GM21390 (cell line): ENCODE measurements around the gene CNPY4.
A peak's percentile ranks its signal among the peaks of the same experiment; 100 is the strongest.

Source experiments
- ATAC-seq: cut with Tn5 transposase; IDR thresholded peaks from one replicate; pipeline ENCODE4 v1.9.1; 2021; ENCODE audit not compliant: unreplicated experiment

CNPY4 gene, protein sequence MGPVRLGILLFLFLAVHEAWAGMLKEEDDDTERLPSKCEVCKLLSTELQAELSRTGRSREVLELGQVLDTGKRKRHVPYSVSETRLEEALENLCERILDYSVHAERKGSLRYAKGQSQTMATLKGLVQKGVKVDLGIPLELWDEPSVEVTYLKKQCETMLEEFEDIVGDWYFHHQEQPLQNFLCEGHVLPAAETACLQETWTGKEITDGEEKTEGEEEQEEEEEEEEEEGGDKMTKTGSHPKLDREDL

GRCh38 chr7:100119072-100119969 is at the start of gene CNPY4, which contains the start of gene TAF6:
Gene CNPY4, plus strand, starts transcription at chr7:100119634. Its CDS starts 111 bp downstream, at chr7:100119745.
Gene TAF6, minus strand, starts transcription at chr7:100119358. Its CDS starts 5,149 bp downstream, at chr7:100114209.
- ATAC-seq = peak; percentile 64

- ATAC-seq = no peak
Measured at GRCh38 chr7:100069991-100070390, 49.4 kb upstream of the CNPY4 start.

GRCh38 chr7:100071018-100071723 is 48.3 kb upstream of the CNPY4 start:
- no peak for ATAC-seq

GRCh38 chr7:100072462-100072861 is 47.0 kb upstream of the CNPY4 start:
- ATAC-seq = no peak

- no peak for ATAC-seq
Measured at GRCh38 chr7:100074841-100075240, 44.6 kb upstream of the CNPY4 start.

DNA sequence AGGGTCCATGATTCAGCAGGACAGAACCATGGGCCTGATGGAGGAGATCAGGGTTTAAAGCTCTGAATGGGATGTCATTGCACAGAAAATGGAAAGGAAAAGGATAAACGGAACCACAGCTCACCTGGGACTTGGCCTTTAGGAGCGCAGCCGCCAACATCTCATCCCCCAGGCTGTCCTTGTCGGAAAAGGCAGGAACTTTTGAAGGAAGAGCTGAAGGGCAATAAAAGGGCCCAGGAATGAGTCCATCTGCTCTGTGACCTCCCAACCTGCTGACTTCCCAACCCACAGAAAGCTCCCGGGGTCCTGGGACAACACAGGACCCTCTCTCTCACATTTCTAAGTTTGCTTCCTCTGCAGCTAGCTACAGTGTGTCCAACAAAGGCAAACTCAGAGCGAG is 44.0 kb upstream of the CNPY4 start:
- ATAC-seq = no peak

DNA sequence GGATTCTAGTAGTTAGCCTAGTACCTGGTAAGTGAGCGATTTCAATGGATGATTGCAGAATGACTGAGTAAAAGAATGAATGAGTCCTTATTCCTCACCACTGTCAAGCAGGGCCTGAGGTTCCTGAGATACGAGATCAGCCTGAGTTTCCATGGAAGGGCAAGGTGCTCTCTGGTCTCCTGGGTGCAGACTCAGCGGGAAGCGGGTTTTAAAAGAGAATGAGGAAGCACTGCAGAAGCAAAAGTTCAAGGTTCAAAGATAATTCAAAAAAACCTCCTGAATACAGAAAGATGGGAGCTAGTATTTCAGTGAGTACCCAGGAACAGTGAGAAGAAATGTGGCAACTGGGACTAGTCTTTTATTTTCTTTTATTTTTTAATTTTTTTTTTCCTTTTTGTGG is 42.2 kb upstream of the CNPY4 start:
- no peak for ATAC-seq

- no peak for ATAC-seq
Measured at GRCh38 chr7:100079024-100079560, 40.3 kb upstream of the CNPY4 start.

DNA sequence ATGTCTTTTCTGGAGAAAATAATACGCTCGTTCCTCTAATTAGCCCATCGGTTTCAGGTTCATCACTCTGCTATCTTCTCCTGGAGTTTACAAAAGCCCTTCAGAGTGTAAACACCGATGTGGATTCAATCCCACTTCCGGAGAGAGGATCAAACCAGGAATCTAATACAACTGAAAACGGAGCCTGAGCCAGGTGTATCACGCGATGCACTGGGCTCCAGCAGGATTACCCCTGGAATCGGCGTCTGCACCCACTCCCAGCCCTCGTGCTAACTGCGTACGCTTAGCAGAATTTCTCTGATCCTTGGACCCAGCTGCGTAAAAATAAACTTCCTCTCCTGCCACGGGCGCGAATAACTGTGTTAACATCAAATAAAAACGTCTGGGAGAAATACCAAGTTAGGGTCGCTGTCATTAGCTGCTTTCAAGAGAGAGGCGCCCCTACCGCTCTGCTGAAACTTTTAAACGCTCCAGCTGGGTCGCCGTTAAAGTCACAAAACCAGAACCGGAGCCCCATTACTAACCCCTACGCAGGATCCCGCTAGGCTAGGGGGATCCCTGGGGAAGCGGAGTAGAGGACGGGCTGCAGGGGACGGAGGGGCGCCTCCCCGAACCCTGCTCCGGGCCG is 38.4 kb upstream of the CNPY4 start:
- ATAC-seq = peak; percentile 25

DNA sequence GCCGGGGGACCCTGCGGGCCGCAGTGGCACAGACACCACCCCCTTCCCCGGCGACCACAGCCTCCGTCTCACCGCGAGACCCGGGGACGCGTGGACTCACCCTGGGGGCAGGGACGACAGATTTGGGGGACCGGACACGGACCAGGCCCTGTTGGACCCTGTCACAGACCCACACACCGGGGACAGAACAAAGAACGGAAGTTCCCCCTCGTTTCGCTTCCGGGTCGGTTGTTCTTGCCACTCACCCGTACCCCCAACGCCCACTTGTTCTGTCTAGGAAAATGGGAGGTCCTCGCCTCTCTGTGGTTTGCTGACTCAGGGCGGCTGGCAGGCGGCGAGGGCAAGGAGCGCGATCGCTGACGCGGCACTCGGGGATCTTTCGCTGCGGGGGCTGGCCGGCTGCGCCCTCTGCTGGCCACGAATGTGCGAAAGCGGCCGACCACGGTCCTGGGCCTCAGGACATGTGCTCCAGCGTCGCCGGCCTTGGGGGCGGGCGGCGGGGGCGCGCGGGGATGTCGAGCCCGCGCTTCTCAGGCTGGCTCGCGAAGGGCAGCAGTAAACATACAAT is 37.8 kb upstream of the CNPY4 start, which contains the start of gene ZNF3:
Gene ZNF3 (minus strand): TSS at position 189 of the 568 bp plus-strand sequence. CDS start 4,366 bp downstream, outside the sequence.
- peak; percentile 70 for ATAC-seq

DNA sequence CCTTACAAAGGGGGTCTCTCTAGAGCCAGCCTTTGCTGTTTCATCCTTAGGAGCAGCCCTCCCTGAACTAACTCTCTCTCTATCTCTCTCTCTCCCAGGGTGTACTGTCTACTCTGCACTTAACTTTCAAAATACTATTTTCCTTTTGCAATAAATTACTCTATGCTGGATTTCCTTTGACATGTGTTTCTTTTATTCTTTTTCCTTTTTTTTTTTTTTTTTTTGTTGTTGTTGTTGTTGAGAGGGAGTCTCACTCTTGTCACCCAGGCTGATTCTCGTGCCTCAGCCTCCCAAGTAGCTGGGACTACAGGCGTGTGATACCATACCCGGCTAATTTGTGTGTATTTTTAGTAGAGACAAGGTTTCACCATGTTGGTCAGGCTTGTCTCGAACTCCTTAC is 36.5 kb upstream of the CNPY4 start:
- no peak for ATAC-seq

- ATAC-seq = no peak
Measured at GRCh38 chr7:100085515-100085914, 33.9 kb upstream of the CNPY4 start.

- ATAC-seq = no peak
Measured at GRCh38 chr7:100087055-100087750, 32.2 kb upstream of the CNPY4 start.

GRCh38 chr7:100088095-100088620 is 31.3 kb upstream of the CNPY4 start:
- no peak for ATAC-seq

DNA sequence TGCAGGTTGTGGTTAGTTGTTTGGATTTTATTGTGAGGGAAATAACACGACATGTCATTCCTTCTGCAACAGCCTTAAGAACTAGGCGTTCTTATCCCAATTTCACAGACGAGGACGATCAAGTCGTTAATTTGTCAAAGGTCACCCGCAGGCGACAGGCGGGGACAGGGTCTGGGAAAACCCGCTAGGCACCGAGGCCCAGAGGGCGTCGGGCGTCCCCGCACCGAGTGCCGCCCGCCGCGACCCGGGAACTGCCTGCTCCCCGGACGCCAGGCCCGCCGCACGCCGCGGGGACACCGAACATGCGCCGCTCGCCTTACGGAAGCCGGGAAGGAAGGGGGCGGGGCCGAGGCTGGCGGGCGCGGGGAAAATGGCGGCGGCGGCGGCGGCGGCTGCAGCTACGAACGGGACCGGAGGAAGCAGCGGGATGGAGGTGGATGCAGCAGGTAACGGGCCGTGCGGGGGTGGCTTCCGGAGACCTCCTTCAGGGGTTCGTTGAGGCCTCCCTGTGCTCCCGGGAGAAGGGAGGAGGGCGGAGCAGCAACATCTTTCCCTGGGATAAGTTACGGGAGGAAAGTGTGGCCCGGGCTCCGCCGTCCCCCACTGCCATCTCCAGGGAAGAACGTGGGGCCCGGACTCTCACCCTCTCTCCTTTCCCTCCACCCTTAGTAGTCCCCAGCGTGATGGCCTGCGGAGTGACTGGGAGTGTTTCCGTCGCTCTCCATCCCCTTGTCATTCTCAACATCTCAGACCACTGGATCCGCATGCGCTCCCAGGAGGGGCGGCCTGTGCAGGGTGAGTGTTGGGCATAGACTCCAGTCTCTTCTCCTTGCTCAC is 30.6 kb upstream of the CNPY4 start, which contains the start of gene COPS6:
Gene COPS6 (plus strand): TSS at position 349 of the 837 bp plus-strand sequence. CDS start 22 bp downstream, at position 371.
- ATAC-seq = no peak

DNA sequence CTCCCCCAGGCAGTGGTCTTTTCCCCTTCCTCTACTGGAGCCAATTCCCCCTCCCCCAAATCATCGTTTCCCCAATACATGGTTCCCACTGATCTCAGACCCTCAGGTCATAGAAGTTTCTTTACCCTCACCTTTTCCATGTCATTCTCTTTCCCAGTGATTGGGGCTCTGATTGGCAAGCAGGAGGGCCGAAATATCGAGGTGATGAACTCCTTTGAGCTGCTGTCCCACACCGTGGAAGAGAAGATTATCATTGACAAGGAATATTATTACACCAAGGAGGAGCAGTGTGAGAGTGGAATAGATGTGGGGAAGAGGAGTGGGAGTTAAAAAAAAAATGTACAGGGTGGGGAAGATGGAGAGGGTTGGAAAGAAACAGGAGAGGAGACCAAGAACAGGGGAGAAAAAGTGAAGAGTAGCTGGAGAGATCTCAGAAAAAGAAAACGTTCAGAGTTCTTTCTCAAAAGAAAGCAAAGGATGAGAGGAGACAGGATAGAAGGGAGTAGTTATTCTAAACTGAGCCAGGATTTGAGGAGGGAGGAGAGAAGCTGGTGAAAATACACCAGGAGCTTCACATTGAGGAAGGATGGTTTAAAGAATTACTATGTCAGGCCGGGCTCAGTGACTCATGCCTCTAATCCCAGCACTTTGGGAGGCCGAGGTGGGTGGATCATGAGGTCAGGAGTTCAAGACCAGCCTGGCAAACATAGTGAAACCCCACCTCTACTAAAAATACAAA is 29.8 kb upstream of the CNPY4 start:
- no peak for ATAC-seq

- no peak for ATAC-seq
Measured at GRCh38 chr7:100090527-100091410, 28.7 kb upstream of the CNPY4 start.
